ENCODE measurements around the gene GRHL1. TPM values are rescaled to one million over a fixed set of nuclear protein-coding genes. Genes with fewer than 3 reads are reported as not detected.

Gene GRHL1
- total RNA-seq, 1 experiment from 2014 or later: 10.3 TPM

GRCh38 chr2:9971890-9972289 is 20.4 kb downstream of the GRHL1 start:
- H2AFZ ChIP-seq (ENCODE audit: low read length): no peak overlapping the region
- POLR2A ChIA-PET (ENCODE audit: unreplicated experiment): no interaction called here
- CTCF ChIA-PET: interaction anchor here (0.6 kb wide), 1 partner anchor 437 kb away, joined by 5 read pairs; no protein-coding TSS in a partner anchor
- H4K20me1 ChIP-seq (ENCODE audit: low read length): no peaks in the 10 kb centered on the region
- H3K9ac ChIP-seq (ENCODE audit: low read length): no peak overlapping the region
- no peaks in the 10 kb centered on the region for H3K79me2 ChIP-seq (ENCODE audit: low read length)
- H3K4me3 ChIP-seq (ENCODE audit: low read length): no peak overlapping the region
- no peak overlapping the region for H3K4me2 ChIP-seq (ENCODE audit: low read length)
- intact Hi-C loops (cut with micrococcal nuclease): no loop called here
- DNase-seq (no peak), ATAC-seq (no peak)
- no TSS peak for BruUV-seq (replicated peaks)
- no peaks in the 10 kb centered on the region for H3F3A ChIP-seq (ENCODE audit: low read length, unreplicated experiment)
- no peaks in the 10 kb centered on the region for H3K9me2 ChIP-seq (replicated peaks; ENCODE audit: low read length)
- peaks cover 63% of the 10 kb centered on the region for H3K4me1 ChIP-seq (ENCODE audit: insufficient read depth, low read length)
- no peak overlapping the region for H3K27ac ChIP-seq (ENCODE audit: low read length)
- no peaks in the 10 kb centered on the region for H3K36me3 ChIP-seq (ENCODE audit: low read depth, low read length)
- no peaks in the 10 kb centered on the region for H3K9me3 ChIP-seq (ENCODE audit: low read length)
- no peaks in the 10 kb centered on the region for H3K27me3 ChIP-seq (ENCODE audit: low read length)
- TF ChIP-seq EZH2 (IDR thresholded peaks at IDR 0.05; ENCODE audit: low read length, unreplicated experiment) (no peak), EZH2phosphoT487 (IDR thresholded peaks at IDR 0.05; ENCODE audit: borderline replicate concordance, low read length) (no peak)
- TF ChIP-seq, protein P1, sequence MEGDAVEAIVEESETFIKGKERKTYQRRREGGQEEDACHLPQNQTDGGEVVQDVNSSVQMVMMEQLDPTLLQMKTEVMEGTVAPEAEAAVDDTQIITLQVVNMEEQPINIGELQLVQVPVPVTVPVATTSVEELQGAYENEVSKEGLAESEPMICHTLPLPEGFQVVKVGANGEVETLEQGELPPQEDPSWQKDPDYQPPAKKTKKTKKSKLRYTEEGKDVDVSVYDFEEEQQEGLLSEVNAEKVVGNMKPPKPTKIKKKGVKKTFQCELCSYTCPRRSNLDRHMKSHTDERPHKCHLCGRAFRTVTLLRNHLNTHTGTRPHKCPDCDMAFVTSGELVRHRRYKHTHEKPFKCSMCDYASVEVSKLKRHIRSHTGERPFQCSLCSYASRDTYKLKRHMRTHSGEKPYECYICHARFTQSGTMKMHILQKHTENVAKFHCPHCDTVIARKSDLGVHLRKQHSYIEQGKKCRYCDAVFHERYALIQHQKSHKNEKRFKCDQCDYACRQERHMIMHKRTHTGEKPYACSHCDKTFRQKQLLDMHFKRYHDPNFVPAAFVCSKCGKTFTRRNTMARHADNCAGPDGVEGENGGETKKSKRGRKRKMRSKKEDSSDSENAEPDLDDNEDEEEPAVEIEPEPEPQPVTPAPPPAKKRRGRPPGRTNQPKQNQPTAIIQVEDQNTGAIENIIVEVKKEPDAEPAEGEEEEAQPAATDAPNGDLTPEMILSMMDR (conservative IDR thresholded peaks at IDR 0.05; ENCODE audit: low read depth, low read length): no peak

DNA sequence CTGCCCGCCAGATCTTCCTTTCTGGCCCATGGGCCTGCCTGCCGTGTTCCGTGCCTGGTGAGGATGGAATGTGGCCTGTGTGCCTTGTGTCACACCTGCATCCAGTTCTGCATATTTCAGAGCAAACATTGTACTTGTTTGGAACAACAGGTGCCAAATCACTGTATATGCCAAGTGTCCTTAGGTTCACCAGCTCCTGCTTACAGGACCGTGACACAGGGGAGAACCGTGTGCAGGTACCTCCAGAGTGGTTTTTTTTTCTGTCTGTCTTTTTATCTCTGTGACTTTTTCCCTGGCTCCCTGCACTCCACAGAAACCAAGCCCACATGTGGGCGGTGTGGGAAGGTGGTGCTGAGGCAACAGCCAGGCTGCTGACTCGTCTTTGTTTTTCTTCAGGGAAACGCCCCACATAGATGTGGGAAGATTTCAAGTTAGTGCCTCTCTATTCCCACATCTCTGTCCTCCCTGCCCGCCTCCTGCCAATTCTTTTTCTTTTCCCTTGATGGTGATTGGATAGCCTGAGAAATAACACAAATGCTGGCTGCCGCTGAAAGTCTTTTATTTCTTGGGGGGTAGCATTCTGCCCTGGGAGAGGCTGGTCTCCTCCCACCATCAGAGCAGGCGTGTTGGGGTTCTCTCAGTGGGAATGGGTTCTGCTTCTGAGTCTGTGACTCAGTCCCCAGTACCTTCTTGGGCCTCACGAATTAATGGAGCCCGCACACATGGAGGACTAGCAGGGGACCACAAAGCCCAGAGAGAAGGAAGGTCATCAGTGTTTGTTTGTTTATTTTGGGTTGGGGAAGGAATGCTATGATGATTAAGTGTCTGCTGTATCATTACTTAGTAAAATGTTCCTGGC is 21.4 kb downstream of the GRHL1 start:
- H2AFZ ChIP-seq (ENCODE audit: low read length): no peak overlapping the region
- no peaks in the 10 kb centered on the region for H3K36me3 ChIP-seq (ENCODE audit: low read depth, low read length)
- peak; percentile 41 for DNase-seq
- no peak overlapping the region for H3K9ac ChIP-seq (ENCODE audit: low read length)
- CTCF ChIA-PET: no interaction called here
- no TSS peak for BruUV-seq (replicated peaks)
- intact Hi-C loops (cut with micrococcal nuclease): no loop called here
- H3F3A ChIP-seq (ENCODE audit: low read length, unreplicated experiment): no peaks in the 10 kb centered on the region
- H3K4me1 ChIP-seq (ENCODE audit: insufficient read depth, low read length): peaks cover 62% of the 10 kb centered on the region
- H4K20me1 ChIP-seq (ENCODE audit: low read length): no peaks in the 10 kb centered on the region
- H3K4me2 ChIP-seq (ENCODE audit: low read length): 0 out of 2 replicates have a peak overlapping the region, but pooled peaks have one; percentile 32
- no peaks in the 10 kb centered on the region for H3K27me3 ChIP-seq (ENCODE audit: low read length)
- TF ChIP-seq EZH2phosphoT487 (IDR thresholded peaks at IDR 0.05; ENCODE audit: borderline replicate concordance, low read length): no peak
- TF ChIP-seq, protein P1 (conservative IDR thresholded peaks at IDR 0.05; ENCODE audit: low read depth, low read length): no peak
- peak; percentile 31; the same call in 1 of the 2 replicates for ATAC-seq
- no peaks in the 10 kb centered on the region for H3K9me2 ChIP-seq (replicated peaks; ENCODE audit: low read length)
- POLR2A ChIA-PET (ENCODE audit: unreplicated experiment): no interaction called here
- no peak overlapping the region for H3K4me3 ChIP-seq (ENCODE audit: low read length)
- peak overlapping the region; percentile 15 for H3K27ac ChIP-seq (ENCODE audit: low read length)
- no peaks in the 10 kb centered on the region for H3K9me3 ChIP-seq (ENCODE audit: low read length)
- H3K79me2 ChIP-seq (ENCODE audit: low read length): no peaks in the 10 kb centered on the region

- H2AFZ ChIP-seq (ENCODE audit: low read length): no peak overlapping the region
- no peaks in the 10 kb centered on the region for H4K20me1 ChIP-seq (ENCODE audit: low read length)
- no peak overlapping the region for H3K4me3 ChIP-seq (ENCODE audit: low read length)
- POLR2A ChIA-PET (ENCODE audit: unreplicated experiment): no interaction called here
- intact Hi-C loops (cut with micrococcal nuclease): loop anchor here (2.0 kb wide), 2 partner anchors 19 to 131 kb away; partner anchors contain the start of gene TAF1B
- H3K4me1 ChIP-seq (ENCODE audit: insufficient read depth, low read length): peaks cover 62% of the 10 kb centered on the region
- H3F3A ChIP-seq (ENCODE audit: low read length, unreplicated experiment): no peaks in the 10 kb centered on the region
- no peak for TF ChIP-seq EZH2phosphoT487 (IDR thresholded peaks at IDR 0.05; ENCODE audit: borderline replicate concordance, low read length)
- TF ChIP-seq, protein P1 (conservative IDR thresholded peaks at IDR 0.05; ENCODE audit: low read depth, low read length): no peak
- no peak for TF ChIP-seq EZH2 (IDR thresholded peaks at IDR 0.05; ENCODE audit: low read length, unreplicated experiment)
- no peak overlapping the region for H3K9ac ChIP-seq (ENCODE audit: low read length)
- CTCF ChIA-PET: no interaction called here
- no peaks in the 10 kb centered on the region for H3K36me3 ChIP-seq (ENCODE audit: low read depth, low read length)
- H3K27me3 ChIP-seq (ENCODE audit: low read length): no peaks in the 10 kb centered on the region
- H3K4me2 ChIP-seq (ENCODE audit: low read length): no peak overlapping the region
- DNase-seq (no peak), ATAC-seq (no peak)
- H3K79me2 ChIP-seq (ENCODE audit: low read length): no peaks in the 10 kb centered on the region
- no peak overlapping the region for H3K27ac ChIP-seq (ENCODE audit: low read length)
- no TSS peak for BruUV-seq (replicated peaks)
- no peaks in the 10 kb centered on the region for H3K9me3 ChIP-seq (ENCODE audit: low read length)
- H3K9me2 ChIP-seq (replicated peaks; ENCODE audit: low read length): no peaks in the 10 kb centered on the region
Observed at GRCh38 chr2:9973690-9974089, 22.2 kb downstream of the GRHL1 start.

Data from PC-3 (cell line).